Measurements from ENCODE around the gene CARD9.

Gene CARD9, protein sequence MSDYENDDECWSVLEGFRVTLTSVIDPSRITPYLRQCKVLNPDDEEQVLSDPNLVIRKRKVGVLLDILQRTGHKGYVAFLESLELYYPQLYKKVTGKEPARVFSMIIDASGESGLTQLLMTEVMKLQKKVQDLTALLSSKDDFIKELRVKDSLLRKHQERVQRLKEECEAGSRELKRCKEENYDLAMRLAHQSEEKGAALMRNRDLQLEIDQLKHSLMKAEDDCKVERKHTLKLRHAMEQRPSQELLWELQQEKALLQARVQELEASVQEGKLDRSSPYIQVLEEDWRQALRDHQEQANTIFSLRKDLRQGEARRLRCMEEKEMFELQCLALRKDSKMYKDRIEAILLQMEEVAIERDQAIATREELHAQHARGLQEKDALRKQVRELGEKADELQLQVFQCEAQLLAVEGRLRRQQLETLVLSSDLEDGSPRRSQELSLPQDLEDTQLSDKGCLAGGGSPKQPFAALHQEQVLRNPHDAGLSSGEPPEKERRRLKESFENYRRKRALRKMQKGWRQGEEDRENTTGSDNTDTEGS

DNA sequence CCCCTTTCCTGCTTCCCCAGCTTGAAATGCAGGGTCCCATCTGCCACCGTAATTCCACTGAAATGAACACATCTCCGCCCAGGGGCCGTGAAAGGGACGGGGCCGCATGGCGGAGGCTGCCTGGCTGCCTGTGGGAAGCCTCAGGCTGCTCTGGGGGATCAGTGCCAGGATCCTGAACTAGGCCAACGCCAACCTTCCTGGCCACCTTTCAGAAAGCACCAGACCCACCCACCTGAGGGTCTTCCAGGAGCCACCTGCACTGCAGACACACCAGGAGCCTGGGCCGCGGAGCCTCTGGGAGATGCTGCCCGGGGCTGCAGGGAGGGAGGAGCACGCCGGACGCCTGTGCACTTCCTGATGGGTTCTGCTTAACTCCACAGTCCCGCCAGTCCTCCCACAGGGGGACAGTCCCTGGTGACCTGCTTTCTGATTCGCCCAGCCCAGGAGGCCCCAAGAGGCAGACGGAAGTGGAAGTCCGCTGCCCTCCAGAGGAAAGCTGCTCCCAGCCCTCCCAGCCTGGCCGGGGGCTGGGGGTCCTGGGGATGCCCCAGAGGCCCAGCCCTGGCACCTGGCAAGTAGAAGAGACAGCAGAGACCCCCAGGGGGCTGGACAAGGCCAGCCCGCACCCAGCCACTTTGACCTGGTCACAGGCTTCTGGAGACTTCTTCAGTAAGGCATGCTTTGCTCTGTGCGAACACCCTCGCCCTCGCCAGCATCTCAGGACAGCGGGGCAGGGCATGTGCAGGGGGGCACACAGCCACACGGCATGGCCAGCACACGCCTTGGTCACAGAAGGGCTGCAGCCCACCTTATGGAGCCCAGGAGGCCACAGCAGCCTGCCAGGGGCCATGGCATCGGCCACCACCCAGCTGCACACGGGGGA lies at the start of gene CARD9:
TSS of gene CARD9 (minus strand) at position 370 of the 883 bp plus-strand sequence. CDS start 1,591 bp downstream, outside the sequence.
- H3K27ac Mint-ChIP-seq = peak within 1 kb of the TSS; percentile 22
- TF ChIP-seq, protein P1, sequence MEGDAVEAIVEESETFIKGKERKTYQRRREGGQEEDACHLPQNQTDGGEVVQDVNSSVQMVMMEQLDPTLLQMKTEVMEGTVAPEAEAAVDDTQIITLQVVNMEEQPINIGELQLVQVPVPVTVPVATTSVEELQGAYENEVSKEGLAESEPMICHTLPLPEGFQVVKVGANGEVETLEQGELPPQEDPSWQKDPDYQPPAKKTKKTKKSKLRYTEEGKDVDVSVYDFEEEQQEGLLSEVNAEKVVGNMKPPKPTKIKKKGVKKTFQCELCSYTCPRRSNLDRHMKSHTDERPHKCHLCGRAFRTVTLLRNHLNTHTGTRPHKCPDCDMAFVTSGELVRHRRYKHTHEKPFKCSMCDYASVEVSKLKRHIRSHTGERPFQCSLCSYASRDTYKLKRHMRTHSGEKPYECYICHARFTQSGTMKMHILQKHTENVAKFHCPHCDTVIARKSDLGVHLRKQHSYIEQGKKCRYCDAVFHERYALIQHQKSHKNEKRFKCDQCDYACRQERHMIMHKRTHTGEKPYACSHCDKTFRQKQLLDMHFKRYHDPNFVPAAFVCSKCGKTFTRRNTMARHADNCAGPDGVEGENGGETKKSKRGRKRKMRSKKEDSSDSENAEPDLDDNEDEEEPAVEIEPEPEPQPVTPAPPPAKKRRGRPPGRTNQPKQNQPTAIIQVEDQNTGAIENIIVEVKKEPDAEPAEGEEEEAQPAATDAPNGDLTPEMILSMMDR (IDR thresholded peaks at IDR 0.05) = no peak
- H3K4me3 Mint-ChIP-seq = no peak within 1 kb of the TSS
- no peaks in the 10 kb centered on the region for H3K36me3 Mint-ChIP-seq (ENCODE audit: low read depth)
- peaks cover 2% of the 10 kb centered on the region for H3K27me3 Mint-ChIP-seq (ENCODE audit: low read depth, poor library complexity)
- no peaks in the 10 kb centered on the region for H3K9me3 Mint-ChIP-seq
- peaks cover 22% of the 10 kb centered on the region for H3K4me1 Mint-ChIP-seq
- no peak for DNase-seq

DNA sequence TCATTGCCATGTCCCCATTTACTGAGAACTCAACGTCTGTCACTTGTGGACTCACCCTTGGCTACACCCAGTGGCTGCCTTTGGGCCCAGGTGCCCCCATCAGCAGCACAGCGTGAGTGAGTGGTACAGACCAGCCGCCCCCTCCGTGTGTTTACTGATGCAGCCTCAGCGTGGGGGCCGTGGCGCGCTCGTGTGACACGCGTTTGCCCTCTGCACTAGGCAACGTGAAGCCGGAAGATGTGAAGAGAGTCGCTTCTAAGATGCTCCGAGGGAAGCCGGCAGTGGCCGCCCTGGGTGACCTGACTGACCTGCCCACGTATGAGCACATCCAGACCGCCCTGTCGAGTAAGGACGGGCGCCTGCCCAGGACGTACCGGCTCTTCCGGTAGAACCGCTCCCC lies 49.4 kb upstream of the CARD9 start:
- Mint-ChIP-seq H3K27ac (no peak overlapping the region), H3K4me1 (no peaks in the 10 kb centered on the region), H3K9me3 (no peaks in the 10 kb centered on the region), H3K36me3 (ENCODE audit: low read depth) (peaks cover 30% of the 10 kb centered on the region), H3K4me3 (no peak overlapping the region), H3K27me3 (ENCODE audit: low read depth, poor library complexity) (peaks cover 3% of the 10 kb centered on the region)
- TF ChIP-seq, protein P1 (IDR thresholded peaks at IDR 0.05) = no peak
- DNase-seq = no peak

DNA sequence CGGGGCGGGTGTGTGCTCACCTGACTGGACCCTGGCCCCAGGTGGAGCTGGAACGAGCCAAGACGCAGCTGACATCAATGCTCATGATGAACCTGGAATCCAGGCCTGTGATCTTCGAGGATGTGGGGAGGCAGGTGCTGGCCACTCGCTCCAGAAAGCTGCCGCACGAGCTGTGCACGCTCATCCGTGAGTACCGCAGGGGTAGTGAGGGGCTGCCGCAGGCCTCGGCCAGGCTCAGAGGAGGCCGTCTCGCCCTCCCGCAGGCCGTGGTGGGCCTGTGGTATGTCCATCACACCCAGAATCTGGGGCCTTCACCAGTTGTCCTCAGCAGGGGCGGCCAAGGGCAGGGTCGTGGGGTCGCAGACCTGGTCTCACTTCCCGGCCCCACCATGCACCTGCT lies 48.3 kb upstream of the CARD9 start:
- Mint-ChIP-seq H3K4me3 (no peak overlapping the region), H3K4me1 (no peaks in the 10 kb centered on the region), H3K27ac (no peak overlapping the region), H3K9me3 (no peaks in the 10 kb centered on the region), H3K36me3 (ENCODE audit: low read depth) (peaks cover 28% of the 10 kb centered on the region), H3K27me3 (ENCODE audit: low read depth, poor library complexity) (peaks cover 2% of the 10 kb centered on the region)
- no peak for DNase-seq
- TF ChIP-seq, protein P1 (IDR thresholded peaks at IDR 0.05) = no peak

DNA sequence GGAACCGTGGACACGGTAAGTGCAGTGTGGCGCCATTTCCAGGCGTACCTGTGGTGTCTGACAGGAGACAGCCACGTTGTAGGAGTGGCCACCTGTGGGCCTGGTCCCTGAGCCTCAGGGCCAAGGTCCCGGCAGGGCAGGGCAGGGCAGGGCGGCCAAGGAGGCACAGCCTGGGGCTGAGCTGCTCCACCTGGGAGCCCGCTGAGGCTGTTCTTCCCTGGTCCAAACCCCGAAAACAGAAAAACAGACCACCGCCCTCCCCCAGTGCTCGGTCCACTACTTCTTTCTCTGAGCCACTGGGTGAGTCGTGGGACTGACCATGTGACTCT lies 45.6 kb upstream of the CARD9 start:
- peaks cover 38% of the 10 kb centered on the region for H3K36me3 Mint-ChIP-seq (ENCODE audit: low read depth)
- no peak for DNase-seq
- no peaks in the 10 kb centered on the region for H3K27me3 Mint-ChIP-seq (ENCODE audit: low read depth, poor library complexity)
- TF ChIP-seq, protein P1 (IDR thresholded peaks at IDR 0.05) = no peak
- no peaks in the 10 kb centered on the region for H3K9me3 Mint-ChIP-seq
- H3K4me3 Mint-ChIP-seq = no peak overlapping the region
- H3K4me1 Mint-ChIP-seq = no peaks in the 10 kb centered on the region
- H3K27ac Mint-ChIP-seq = no peak overlapping the region

DNA sequence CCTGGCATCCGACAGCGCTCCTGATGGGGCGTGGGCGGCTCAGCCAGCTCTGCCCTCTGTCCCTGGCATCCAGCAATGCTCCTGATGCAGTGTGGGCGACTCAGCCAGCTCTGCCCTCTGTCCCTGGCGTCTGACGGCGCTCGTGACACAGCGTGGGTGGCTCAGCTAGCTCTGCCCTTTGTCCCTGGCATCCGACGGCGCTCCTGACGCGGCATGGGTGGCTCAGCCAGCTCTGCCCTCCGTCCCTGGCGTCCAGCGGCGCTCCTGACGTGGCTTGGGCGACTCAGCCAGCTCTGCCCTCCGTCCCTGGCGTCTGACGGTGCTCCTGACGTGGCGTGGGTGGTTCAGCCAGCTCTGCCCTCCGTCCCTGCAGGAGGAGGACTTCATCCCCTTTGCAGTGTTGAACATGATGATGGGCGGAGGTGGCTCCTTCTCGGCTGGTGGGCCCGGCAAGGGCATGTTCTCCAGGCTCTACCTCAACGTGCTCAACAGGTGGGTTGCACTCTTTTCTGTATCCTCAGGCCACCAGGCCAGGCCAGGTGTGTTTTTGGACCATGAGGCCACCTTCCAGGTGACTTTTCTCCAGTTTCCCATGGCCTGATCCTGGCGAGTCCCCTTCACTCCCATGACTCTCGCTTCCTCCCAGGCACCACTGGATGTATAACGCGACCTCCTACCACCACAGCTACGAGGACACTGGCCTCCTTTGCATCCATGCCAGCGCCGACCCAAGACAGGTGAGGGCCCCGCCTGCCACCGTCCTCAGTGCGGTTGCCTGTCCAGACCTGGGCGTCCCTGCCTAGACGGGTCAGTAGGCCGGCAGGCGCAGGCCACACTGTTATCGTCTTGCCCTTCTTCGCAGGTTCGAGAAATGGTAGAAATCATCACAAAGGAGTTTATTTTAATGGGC lies 45.0 kb upstream of the CARD9 start:
- Mint-ChIP-seq H3K4me3 (no peak overlapping the region), H3K27me3 (ENCODE audit: low read depth, poor library complexity) (no peaks in the 10 kb centered on the region), H3K9me3 (no peaks in the 10 kb centered on the region), H3K4me1 (no peaks in the 10 kb centered on the region), H3K36me3 (ENCODE audit: low read depth) (peaks cover 44% of the 10 kb centered on the region), H3K27ac (no peak overlapping the region)
- DNase-seq = no peak
- TF ChIP-seq, protein P1 (IDR thresholded peaks at IDR 0.05) = no peak
